ENCODE data around the gene SPEG.

The SPEG gene

DNA sequence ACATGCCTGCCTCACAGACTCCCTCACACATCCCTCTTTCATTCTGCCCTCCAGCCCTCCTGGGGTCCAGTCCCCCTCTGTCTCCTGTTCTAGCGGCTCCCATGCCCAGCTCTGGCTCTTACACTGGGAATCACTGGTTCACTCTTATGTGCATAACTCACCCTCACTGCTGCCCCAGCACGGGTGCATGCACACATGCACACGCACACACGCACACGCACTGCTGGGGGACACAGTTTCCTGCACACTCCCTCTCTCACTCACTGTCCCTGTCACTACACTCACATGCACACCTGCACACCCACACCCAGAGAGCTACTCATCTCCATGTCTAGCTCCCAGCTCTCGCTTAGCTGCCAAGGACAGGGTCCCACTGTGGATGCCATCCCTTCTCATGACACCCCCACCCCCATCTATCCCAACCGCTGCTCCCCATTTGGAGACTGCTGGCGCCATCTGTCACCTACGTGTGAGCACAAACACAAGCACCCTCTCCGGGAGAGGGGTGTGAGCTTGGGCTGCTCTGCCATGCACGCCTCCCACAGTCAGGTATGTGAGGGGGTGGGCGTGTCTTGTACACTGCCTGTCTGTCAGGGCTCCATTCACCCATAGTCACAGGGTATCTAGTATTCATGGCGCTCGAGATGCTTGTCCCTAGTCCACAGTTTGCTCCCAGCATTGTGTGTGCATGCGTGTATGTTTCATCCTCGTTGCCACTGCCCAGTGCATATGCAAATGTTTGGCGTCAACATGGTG lies 81.4 kb downstream of the SPEG start:
- DNase-seq (ENCODE audit: low spot score), result no peak

DNA sequence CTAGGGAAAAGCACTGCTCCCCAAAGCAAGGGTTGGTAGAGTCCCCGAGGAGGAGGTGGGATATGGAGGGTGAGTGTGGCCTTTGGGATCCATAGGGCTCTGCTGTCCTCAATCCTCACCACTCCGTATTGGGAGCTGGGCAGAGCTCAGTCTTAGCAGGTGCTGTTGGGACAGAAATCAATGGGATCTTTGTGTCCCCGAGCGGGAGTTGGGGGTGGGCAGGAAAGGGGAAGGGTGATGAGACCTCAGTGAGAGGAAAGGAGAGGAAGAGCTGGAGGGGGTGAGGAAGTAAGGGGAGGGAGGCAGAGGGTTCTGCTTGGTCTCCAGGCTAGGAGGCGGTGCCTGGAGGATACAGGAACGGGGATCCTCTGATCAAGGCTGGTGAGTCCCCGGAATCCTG lies 82.2 kb downstream of the SPEG start:
- DNase-seq (ENCODE audit: low spot score), result no peak

DNA sequence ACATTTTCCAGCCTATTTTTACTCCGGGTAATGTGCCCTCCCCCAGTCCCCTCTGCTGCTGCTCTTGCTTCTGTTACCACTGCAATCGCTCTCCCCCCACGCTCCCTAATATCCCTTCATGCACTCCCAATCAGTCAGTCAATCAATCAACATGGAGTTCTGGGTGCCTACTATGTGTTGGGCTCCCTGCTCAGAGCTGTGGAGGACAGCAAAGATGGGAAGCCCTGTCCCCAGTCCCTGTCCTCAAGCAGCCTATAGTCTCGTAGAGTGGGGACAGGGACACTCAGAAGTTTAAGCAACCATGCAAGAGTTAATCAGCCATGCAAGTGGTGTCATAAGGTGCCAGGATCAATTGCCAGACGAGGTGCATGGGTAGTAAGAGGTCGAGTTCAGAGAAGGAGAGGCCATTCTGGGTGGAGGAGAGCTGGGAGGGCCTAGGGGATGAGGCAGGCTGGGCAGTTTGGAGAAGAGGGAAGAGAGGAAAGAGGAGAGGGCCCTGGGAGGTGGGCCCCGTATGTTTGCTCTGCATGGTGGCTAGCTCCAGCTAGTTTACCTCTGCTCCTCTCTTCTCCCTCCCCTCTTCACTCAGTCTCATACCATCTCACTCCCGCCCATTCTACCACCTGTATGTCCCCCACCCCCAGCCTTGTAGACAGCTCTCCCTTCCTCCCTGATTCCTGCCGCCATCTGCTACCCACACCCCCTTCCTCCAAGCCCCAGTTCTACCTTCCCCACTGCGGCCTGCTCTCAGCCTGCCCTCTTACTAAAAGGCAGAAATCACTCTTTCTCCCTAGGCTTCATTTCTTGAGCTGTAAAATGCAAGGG lies 83.5 kb downstream of the SPEG start:
- DNase-seq (ENCODE audit: low spot score), result no peak

DNA sequence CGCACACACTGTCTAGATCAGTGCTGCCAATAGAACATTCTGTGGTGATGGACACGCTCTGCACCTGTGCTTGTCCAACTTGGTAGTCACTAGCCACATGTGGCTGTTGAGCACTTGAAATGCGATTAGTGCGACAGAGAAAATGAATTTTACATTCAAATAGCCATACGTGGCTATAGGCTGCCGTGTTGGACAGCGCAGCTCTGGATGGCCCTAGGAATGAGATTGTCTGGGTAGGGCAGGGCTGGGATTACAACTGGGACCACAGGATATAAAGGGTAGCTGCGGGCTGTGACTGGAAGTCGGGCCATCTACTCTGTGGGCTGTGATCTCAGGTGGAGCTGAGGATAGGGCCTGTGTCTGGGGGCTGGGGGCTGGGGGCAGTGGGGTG lies 84.9 kb downstream of the SPEG start:
- DNase-seq (ENCODE audit: low spot score), result no peak

DNA sequence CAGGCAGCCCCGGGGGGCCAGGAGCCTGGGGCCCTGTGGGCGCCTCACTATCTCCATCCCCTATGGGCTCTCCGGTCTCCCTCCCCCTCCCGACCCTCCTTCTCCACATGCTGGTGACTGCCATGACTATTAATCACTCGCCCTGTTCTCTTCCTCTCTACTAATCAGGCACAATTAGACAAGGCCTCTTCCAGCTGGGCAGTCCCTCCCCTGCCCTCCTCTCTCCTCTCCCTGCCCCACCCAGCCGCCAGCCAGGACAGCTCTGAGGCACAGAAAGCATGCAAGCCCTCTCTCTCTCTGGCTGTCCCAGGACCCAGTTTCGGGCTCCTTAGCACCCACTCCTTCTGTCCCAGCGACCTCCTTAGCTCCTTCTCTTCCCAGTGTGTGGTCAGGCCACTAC lies 85.4 kb downstream of the SPEG start:
- no peak for DNase-seq (ENCODE audit: low spot score)

DNA sequence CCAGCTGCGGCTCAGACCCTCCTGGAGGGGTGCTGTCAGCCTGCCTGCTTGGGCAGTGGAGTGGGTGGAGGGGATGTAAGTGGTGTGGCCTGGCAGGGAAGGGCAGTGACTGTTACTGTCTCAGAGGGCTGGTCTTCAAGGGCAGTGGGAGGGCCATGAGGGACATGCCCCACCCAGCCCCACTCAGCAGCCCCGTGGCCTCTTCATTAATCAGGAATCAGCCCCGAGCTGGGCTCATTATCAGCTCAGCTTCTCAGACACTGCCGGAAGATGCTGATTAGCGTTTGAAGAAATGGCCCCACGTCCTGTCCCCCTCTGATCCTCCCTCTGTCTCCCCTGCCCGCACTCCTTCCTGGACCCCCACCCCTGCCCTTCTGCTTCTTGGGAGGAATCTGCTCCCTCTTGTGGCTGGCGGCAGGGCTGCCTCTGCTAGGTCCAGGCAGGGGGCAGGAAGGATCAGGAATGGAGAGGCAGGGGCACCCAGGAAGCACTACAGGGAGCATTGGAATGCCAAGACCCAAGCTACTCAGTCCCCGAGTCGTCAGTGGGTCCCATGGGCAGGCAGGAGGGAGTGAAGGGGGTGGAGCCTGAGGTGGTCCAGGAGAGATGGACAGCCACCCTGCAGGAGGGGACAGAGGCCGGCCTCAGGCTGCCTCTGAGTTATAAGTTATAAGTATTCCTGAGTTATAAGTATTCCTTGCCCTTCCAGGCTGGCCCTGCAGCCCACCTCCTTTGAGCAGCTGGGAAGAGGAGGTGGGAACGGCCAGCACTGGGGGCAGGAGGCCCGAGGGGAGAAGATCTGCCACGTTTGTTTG lies 86.6 kb downstream of the SPEG start:
- DNase-seq (ENCODE audit: low spot score), result no peak

DNA sequence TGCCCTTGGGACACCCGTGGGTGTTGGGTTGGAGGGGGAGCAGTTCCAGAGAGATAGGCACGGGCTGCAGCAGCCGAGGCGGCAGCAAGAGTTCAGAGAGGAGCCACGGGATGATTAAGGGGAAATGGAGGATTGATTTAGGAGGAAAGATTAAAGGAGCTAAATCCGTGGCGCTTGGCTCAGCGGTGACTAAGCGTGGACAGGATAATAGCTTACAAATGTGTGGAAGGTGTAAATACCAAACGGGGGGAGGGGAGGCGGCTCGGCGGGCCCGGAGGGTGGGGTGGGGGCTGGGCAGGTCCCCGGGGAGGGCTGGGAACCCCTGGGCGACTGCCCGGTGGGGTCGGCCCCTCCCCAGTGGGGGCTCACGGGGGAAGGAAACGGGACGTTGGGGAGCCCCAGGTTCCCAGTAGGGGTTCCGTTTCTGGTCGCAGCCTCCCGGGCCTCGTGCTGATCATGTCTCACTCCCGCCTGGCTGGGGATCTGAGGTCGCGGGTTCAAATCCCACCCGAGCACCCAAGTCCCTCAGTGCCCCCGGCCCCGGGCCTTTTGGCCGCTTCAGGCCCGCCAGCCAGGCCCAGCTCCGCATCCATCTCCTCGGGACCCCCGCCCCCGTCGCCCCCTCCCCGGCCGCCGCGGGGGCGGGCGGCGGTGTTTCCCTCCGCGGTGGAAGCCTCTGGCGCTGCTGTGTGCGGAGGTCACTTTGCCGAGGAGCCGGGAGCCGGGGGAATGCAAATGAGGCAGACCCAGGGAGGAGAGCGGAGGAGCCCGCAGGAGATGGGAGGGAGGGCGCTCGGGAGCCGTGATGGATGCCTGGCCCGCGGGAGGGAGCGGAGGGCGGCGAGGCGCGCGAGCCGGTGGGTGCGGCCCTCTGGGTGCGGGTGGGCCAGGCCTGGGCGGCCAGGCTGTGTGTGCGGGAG lies 87.7 kb downstream of the SPEG start:
- DNase-seq (ENCODE audit: low spot score), result no peak

DNA sequence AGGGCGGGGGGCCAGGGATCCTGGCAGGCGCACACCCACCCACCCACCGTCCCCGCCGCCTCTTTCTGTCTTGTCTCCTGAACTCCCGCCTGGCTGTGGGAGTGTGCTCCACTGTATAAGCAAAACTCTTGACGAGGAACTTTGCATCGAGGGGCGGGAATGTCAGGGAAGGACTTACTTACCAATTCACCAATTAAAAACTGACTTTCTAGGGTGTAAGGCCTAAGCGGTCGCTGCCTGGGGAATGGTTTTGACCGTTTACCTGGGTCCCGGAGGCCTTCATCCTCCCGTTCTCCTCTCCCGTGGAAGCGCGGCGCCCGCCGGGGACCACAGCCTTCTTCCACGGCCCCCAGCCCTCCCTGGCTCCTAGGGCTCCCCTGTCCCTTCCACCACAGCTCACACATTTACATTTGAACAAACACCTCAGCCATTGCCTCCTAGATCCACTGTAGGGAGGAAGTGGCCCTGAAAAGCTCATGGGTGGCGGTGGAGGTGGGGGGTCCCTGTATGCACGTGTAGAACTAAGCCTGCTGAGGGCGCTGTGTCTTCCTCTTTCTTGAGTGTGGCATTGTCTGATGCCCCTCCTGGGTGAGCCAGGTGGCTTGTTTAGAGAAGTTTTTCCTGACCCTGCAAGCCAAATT lies 88.5 kb downstream of the SPEG start:
- no peak for DNase-seq (ENCODE audit: low spot score)

DNA sequence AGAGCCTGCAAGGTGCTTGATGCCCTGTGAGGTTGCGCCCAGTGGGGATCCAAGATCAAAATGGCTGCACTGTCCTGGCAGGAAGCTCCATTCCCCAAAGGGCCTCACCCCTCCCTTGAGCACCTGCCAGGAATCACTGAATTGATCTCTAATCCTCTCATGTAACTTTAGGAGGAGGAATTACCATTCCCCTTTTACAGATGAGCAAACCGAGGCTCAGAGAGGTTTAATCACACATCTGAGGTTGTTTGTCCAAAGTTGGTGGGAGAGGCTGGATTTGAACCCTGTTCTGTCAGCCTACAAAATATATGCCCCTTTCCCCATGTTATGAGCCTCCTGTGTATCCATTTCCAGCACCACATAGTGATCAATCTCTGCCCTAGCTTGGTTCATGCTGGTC lies 90.2 kb downstream of the SPEG start:
- no peak for DNase-seq (ENCODE audit: low spot score)

DNA sequence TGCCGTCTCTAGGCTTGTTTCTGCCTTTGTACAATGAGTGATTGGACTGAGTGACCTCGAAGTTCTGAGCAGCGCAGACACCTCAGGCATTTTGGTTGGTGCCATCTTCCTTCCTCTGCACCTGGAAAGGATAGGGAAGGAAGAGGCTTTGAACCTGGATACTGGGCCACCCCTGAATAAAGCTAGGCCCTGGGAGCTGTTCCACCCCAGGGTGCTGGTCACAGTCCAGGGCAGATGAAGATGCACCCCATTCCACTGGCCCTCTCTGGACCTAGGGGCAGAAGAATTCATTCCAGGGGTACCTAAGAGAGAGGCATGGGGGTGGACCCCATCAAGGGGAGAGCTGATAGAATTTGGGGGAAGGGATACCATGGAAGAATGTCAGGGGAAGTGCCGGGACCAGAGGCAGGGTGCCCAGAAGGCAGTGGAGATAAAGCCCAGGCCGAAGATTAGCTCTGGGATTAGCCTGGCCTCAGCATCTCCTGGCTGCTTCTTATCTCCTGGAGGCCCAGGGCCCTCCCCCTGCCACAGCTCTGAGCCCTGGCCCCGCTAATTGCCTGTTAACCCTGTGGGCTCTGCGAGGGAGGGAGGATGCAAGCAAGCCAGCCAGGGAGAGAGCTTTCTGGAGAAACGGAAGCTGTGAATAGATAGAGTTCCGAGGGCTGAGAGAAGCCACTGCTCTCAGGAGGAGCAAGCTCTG lies 91.0 kb downstream of the SPEG start:
- no peak for DNase-seq (ENCODE audit: low spot score)

DNA sequence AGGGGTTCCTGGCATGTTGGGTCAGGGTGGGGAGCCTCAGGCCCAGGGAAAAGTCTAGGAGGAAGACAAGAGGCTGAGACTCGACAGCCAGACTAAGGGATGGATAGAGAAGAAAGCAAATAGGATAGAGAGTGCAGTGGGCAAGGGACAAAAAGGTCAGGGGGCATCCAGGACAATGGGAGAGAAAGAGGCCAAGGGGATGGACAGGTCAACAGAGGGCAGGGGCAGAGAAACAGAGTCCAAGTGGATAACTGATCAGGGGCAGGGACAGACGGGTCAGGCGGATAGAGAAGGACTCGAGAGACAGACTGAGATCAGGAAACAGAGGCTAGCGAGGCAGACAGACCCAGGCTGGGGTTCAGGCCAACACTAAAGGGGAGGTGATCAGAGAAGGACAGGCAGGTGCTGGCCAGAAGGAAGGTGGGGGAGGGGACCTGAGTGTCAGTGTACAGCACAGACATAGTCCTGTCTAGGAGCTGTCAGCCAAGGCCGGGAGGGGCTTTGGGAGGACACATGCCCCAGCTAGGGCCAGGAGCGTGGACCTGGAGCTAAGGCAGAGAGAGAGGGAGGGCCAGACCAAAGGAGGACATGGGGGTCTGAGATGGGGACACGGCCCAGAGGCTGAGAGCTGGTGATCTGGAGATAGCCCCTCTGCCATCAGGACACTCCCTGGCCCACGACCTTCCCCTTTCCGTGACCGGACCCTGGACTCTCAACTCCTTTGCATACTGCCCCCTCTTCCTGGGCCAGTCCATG lies 91.9 kb downstream of the SPEG start:
- DNase-seq (ENCODE audit: low spot score), result no peak

DNA sequence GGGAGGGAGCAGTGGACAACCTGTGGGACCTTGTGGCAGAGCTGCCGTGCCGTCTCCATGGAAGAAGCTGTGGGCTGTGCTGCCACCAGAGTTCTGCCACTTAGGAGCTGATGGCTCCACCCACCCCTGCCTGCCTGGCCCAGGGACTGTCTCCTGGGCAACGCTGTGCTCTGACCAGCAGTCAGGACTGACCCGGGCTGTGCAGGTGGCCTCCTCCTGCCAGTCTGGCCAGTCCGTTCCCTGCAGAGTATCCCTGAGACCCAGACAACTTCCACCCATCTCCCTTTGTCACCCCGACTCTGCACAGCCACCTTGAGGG lies 92.4 kb downstream of the SPEG start:
- no peak for DNase-seq (ENCODE audit: low spot score)

DNA sequence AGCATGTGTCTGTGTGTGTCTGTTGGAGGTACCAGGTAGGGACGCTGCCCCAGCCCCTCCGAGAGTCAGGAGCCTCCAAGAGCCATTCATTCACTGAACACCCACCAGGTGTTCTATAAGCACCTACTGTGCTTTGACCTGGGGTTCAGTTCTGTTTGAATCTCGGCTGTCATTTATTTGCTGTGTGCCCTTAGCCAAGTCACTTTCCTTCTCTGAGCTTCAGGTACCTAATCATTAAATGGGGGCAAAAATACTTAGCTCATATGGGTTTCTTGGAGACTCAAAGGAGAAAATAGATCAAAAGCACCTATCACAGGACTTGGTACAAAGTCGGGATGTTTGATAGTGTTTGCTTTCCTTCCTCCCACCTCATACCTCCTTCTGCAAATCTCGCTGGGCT lies 92.8 kb downstream of the SPEG start:
- DNase-seq (ENCODE audit: low spot score), result no peak

DNA sequence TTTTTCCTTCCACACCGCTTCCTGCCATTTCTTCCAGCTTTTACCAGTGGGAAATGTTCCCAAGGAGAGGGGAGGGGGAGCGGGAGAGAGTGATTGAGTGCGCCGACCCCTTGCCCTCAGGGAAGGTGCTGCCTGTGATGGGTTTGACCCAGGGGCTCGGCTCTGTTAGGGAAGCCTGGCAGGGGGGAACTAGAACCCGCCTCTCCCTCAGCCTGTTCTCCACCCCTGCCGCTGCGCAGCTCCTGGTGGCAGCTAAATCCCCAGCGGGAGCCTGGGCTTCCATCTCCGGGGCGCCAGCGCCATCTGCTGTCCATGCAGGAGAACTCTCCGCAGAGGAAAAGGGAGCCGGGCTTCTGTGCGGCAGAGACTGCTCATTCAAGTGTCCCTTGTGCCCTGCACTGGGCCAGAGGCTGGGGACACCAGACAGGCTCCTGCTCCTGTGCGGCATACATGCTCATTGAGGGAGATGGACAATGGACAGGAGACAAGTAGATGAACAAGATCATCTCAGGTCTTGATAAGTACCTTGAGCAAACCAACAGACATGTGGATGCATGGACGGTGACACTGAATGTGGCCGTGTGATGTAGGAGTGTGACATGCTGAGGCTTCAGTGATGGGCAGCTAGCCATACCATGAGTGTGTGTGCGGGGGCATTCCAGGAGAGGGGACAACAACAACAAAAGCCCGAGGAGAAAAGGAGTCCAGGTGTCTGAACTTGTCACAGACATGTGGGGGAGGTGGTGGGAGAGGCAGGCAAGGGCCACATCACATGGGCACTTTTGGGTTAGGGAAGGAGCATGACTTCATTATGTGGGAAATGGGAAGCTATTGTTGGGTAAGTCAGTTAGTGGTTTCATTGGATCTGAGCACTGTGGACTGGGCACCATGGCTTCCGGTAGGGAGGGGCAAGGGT lies 95.7 kb downstream of the SPEG start:
- DNase-seq (ENCODE audit: low spot score), result peak; percentile 84

DNA sequence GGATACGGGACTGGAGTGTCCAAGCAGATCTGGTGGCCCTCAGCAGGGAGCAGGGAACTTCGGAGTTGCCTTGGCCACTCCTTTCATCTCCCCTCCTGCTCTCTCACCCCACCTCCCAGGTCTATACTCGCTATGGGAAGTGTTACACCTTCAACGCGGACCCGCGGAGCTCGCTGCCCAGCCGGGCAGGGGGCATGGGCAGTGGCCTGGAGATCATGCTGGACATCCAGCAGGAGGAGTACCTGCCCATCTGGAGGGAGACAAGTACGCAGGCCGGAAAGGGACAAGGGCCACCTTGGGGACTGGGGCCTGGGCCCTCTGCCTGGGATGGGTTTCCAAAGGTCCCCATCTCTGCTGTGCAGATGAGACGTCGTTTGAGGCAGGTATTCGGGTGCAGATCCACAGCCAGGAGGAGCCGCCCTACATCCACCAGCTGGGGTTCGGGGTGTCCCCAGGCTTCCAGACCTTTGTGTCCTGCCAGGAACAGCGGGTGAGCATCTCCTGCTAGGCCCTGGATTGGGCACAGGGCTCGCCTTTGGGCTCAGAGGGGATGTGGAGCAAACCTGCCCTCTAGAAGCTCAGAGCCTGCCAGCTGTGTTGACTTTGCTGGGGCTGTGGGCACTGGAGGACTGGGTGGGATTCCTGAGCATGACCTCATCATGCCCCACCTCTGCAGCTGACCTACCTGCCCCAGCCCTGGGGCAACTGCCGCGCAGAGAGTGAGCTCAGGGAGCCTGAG lies 97.2 kb downstream of the SPEG start:
- DNase-seq (ENCODE audit: low spot score), result no peak

DNA sequence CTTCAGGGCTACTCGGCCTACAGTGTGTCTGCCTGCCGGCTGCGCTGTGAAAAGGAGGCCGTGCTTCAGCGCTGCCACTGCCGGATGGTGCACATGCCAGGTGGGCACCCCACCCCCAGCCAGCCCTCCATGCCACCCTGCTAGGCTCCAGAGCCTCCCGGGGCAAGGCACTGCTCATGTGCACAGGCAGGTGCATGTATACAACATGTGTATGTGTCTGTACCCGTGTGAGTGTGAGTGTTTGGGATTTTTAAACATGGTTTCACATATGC lies 97.7 kb downstream of the SPEG start:
- DNase-seq (ENCODE audit: low spot score), result no peak

DNA sequence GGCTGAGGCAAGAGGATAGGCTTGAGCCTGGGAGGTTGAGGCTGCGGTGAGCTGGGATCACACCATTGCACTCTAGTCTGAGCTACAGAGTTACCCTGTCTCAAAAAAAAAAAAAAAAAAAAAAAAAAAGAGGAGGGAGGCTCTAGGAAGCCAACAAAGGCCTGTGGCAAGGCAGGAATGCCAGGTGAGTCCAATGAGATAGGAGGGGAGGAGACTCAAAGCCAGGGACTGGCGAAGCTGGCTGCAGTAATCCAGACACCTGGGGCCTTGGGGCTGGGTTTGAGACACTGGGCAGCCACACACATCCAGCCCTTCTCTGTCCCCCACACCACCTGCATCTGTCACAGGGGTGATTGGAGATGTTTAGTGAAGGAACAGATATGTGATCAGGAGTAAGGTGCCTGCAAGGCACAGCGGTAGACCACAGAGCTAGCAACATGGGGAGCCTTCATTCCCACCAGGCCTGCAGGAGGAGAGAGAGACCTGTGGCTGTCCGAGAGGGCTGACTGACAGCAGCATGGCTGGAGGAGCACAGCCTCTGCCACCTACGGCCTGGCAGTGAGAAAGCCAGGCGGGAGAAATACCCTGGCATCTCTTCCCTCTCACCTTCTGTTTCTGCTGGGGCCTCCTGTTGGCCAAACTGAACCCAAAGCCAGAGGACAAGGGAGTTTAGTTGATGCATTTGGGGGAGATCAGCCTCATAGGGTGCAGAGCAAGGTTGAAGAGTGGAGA lies 99.5 kb downstream of the SPEG start:
- no peak for DNase-seq (ENCODE audit: low spot score)

DNA sequence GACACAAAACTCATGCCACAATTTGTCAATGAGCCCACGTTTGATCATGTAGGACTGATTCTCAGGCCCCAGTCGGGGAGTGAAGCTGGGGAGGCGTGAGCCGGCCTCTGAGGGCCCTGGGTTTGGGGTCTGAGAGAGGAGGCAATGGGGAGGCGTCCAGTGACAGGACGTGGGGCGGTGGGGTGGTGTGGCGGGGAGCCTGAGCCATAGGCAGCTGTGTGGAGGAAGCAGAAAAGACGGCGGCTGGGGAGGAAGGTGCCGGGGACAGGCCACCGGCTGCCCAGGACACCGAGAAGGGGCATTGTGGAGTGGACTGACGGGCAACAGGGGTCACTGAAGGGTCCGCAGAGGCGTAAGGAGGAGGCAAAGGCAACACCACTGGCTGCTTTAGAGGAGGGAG lies 101.8 kb downstream of the SPEG start:
- no peak for DNase-seq (ENCODE audit: low spot score)

All from activated CD4-positive, alpha-beta T cell treated with anti-CD3 and anti-CD28 coated beads, Interleukin-2, Interleukin-4, amounts not matched to agents 100 ng/mL and 50 ng/mL, durations not matched to agents 16 hours and 8 hours (primary cell).